Smooth muscle cell (in vitro differentiated cells): Measurements from ENCODE around the gene VWC2. TPM values are rescaled to one million over a fixed set of nuclear protein-coding genes. Genes with fewer than 3 reads are reported as not detected.

Source experiments
- DNase-seq: peaks from one replicate; lab custom pipeline; 2025; ENCODE audit not compliant: unreplicated experiment; lab: John Stamatoyannopoulos, UW
- H2AFZ ChIP-seq: fragments of 200-600 bp; sonication (generic); 2 replicates; pipeline ENCODE4 v1.6.0; 2016; ENCODE audit warnings: antibody characterized with exemption, low read depth, mild to moderate bottlenecking
- H3F3A ChIP-seq: fragments of 200-600 bp; sonication (generic); 2 replicates; pipeline ENCODE4 v1.6.0; 2017; ENCODE audit warnings: antibody characterized with exemption, low read depth
- H3K27ac ChIP-seq: fragments of 200-600 bp; sonication (generic); 2 replicates; pipeline ENCODE4 v1.5.1; 2016; ENCODE audit warnings: low read depth, mild to moderate bottlenecking
- H3K27me3 ChIP-seq: fragments of 200-600 bp; sonication (generic); 2 replicates; pipeline ENCODE4 v1.6.1; 2016; ENCODE audit warnings: low read depth, mild to moderate bottlenecking
- H3K36me3 ChIP-seq: fragments of 200-600 bp; sonication (generic); 2 replicates; pipeline ENCODE4 v1.5.1; 2016; ENCODE audit warnings: low read depth
- H3K4me1 ChIP-seq: fragments of 200-600 bp; sonication (generic); 2 replicates; pipeline ENCODE4 v1.5.1; 2016; ENCODE audit warnings: low read depth
- H3K4me2 ChIP-seq: fragments of 200-600 bp; sonication (generic); 2 replicates; pipeline ENCODE4 v1.6.0; 2016; ENCODE audit warnings: mild to moderate bottlenecking
- H3K4me3 ChIP-seq: fragments of 200-600 bp; sonication (generic); 2 replicates; pipeline ENCODE4 v1.5.1; 2016; ENCODE audit warnings: mild to moderate bottlenecking
- H3K79me2 ChIP-seq: fragments of 200-600 bp; sonication (generic); 2 replicates; pipeline ENCODE4 v1.6.0; 2016; ENCODE audit warnings: low read depth, mild to moderate bottlenecking
- H3K9ac ChIP-seq: fragments of 200-600 bp; sonication (generic); 2 replicates; pipeline ENCODE4 v1.6.0; 2016; ENCODE audit warnings: low read depth
- H3K9me3 ChIP-seq: fragments of 200-600 bp; sonication (generic); replicated peaks from 2 replicates; pipeline ENCODE4 v1.5.1; 2016; ENCODE audit warnings: low read depth
- H4K20me1 ChIP-seq: fragments of 200-600 bp; sonication (generic); 2 replicates; pipeline ENCODE4 v1.6.0; 2016; ENCODE audit warnings: low read depth
- CTCF ChIP-seq: fragments of 200-600 bp; sonication (generic); IDR thresholded peaks from 2 replicates; pipeline ENCODE4 v1.5.1; 2017; ENCODE audit warnings: borderline replicate concordance, mild to moderate bottlenecking, antibody characterized with exemption; ENCODE audit not compliant: insufficient read depth, poor library complexity, severe bottlenecking
- WGBS: methylation state at CpG from one replicate; pipeline ENCODE4 v1.1.7; 2016; ENCODE audit warnings: low lambda C conversion rate; 5-methylcytosine and 5-hydroxymethylcytosine counted together
- polyA plus RNA-seq: library from polyadenylated mRNA; unstranded; fragments of >200 nt; fragmentation: Nextera tagmentation; extraction: Ambion mirVana; gene quantifications from 2 replicates; pipeline ENCODE4 v1.2.1, GENCODE V29; 2016
- total RNA-seq: library from RNA; depleted of rRNA; stranded (reverse); fragments of >200 nt; gene quantifications from 2 replicates; pipeline ENCODE4 v1.2.3, GENCODE V29; 2014

Gene VWC2
- total and polyA plus RNA-seq, 2 experiments from 2014 or later: not detected

- H4K20me1 ChIP-seq: no peaks in the 10 kb centered on the region
- H3K4me3 ChIP-seq: no peak overlapping the region
- no peaks in the 10 kb centered on the region for H3K79me2 ChIP-seq
- no peaks in the 10 kb centered on the region for H3K9me3 ChIP-seq
- TF ChIP-seq CTCF: no peak
- no peaks in the 10 kb centered on the region for H3K27me3 ChIP-seq
- no peak for DNase-seq
- no peak overlapping the region for H2AFZ ChIP-seq
- H3K36me3 ChIP-seq: no peaks in the 10 kb centered on the region
- H3K27ac ChIP-seq: no peak overlapping the region
- H3F3A ChIP-seq: no peaks in the 10 kb centered on the region
- no peaks in the 10 kb centered on the region for H3K4me1 ChIP-seq
- H3K9ac ChIP-seq: no peak overlapping the region
- no peak overlapping the region for H3K4me2 ChIP-seq
- WGBS: 75% methylated on average over 6 of the region's 6 CpGs
These were observed 24.7 kb downstream of the VWC2 start for GRCh38 chr7:49797987-49798660.

GRCh38 chr7:49800031-49800430 is 26.6 kb downstream of the VWC2 start:
- Histone ChIP-seq H3K9ac (no peak overlapping the region), H3K4me3 (no peak overlapping the region), H3F3A (no peaks in the 10 kb centered on the region), H3K4me1 (no peaks in the 10 kb centered on the region), H4K20me1 (no peaks in the 10 kb centered on the region), H2AFZ (no peak overlapping the region), H3K27me3 (no peaks in the 10 kb centered on the region), H3K27ac (no peak overlapping the region), H3K36me3 (no peaks in the 10 kb centered on the region), H3K9me3 (no peaks in the 10 kb centered on the region), H3K79me2 (no peaks in the 10 kb centered on the region), H3K4me2 (no peak overlapping the region)
- 94% methylated on average over 5 of the region's 5 CpGs for WGBS
- no peak for DNase-seq
- TF ChIP-seq CTCF: no peak

- Histone ChIP-seq H3K27ac (no peak overlapping the region), H3K9me3 (no peaks in the 10 kb centered on the region), H2AFZ (no peak overlapping the region), H3K4me2 (no peak overlapping the region), H4K20me1 (no peaks in the 10 kb centered on the region), H3K79me2 (no peaks in the 10 kb centered on the region), H3K9ac (no peak overlapping the region), H3K27me3 (no peaks in the 10 kb centered on the region), H3K4me1 (no peaks in the 10 kb centered on the region), H3F3A (no peaks in the 10 kb centered on the region), H3K36me3 (no peaks in the 10 kb centered on the region), H3K4me3 (no peak overlapping the region)
- no peak for DNase-seq
- WGBS: 96% methylated on average over 15 of the region's 15 CpGs
- no peak for TF ChIP-seq CTCF
These were observed 29.2 kb downstream of the VWC2 start for GRCh38 chr7:49802600-49802999.

GRCh38 chr7:49803812-49804211 is 30.4 kb downstream of the VWC2 start:
- Histone ChIP-seq H3K9me3 (no peaks in the 10 kb centered on the region), H2AFZ (no peak overlapping the region), H4K20me1 (no peaks in the 10 kb centered on the region), H3K27ac (no peak overlapping the region), H3F3A (no peaks in the 10 kb centered on the region), H3K4me2 (no peak overlapping the region), H3K79me2 (no peaks in the 10 kb centered on the region), H3K4me1 (no peaks in the 10 kb centered on the region), H3K4me3 (no peak overlapping the region), H3K36me3 (no peaks in the 10 kb centered on the region), H3K27me3 (no peaks in the 10 kb centered on the region), H3K9ac (no peak overlapping the region)
- no peak for TF ChIP-seq CTCF
- WGBS: 89% methylated on average over 4 of the region's 4 CpGs
- DNase-seq: no peak
